GDM1 (cell line): ENCODE measurements around the gene MYCBPAP.
A peak's percentile ranks its signal among the peaks of the same experiment; 100 is the strongest.

Experiments
- DNase-seq: peaks from one replicate; lab custom pipeline; 2025; lab: John Stamatoyannopoulos, UW

MYCBPAP gene

DNA sequence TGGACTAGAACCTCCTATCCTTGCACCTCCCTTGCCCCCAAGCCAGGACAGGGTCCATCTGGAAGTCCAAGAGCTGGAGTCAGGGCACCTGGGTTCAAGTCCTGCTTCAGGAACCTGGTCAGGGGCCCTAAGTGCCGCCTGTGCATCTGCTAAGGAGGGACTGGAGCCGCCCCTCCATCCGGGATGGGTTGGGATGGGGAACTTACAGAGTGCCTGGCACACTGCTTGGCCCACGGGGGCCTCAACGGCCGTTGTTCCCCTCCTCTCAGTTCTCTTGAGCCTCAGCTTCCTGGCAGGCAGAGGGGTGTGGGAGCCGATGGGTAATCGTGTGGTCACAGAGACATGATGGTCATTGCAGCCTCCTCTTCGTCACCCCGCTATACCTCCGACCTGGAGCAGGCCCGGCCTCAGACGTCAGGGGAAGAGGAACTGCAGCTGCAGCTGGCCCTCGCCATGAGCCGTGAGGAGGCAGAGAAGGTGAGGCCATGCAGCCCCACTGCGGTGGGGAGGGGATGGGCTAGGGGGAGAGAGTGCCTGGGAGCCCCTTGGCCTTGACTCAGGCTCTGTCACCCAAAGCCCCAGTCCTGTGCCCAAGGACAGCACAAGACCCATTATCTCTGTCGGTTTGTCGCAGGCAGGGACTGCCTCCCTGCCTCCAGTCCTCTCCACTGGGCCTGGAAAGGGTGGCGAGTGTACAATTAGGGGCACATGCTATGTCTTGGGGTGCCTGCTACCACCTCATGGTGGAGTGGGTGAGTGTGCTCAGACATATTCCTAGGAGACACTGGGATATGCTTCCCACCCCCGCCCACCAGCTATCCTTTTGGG is 29.7 kb downstream of the MYCBPAP start:
- no peak for DNase-seq

DNA sequence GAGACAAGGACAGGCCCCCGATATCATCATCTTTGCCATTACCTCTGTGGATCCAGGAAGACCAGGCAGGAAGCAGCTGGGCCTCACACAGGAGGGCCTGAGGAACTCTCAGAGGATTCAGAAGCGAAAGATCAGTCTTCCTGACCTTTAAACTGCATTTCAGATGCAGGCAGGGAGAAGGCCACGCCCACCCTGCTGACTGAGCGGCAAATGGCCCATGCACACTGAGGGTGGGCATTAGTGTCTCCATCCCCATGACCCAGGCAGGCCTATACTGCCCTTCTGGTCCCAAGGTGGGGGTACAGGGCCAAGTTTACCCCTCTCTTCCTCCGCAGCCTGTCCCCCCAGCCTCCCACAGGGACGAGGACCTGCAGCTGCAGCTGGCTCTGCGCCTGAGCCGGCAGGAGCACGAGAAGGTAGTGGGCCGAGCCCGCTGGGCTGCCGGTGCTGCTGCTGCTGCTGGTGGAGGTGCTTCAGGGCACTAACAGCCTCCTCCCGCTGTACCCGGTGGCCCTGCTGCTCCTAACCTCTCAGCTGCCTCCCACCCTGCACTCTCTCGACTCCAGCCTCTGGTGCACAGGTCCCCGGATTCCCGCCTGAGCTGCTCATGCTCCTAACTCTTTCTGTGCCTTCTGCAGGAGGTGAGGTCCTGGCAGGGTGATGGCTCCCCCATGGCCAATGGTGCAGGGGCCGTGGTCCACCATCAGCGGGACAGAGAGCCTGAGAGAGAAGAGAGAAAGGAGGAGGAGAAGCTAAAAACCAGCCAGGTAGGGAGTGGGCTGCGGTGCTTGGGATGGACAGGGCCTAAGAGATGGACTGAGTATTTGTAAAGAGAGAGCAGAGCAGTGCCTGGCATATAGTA is 30.5 kb downstream of the MYCBPAP start:
- DNase-seq = no peak

DNA sequence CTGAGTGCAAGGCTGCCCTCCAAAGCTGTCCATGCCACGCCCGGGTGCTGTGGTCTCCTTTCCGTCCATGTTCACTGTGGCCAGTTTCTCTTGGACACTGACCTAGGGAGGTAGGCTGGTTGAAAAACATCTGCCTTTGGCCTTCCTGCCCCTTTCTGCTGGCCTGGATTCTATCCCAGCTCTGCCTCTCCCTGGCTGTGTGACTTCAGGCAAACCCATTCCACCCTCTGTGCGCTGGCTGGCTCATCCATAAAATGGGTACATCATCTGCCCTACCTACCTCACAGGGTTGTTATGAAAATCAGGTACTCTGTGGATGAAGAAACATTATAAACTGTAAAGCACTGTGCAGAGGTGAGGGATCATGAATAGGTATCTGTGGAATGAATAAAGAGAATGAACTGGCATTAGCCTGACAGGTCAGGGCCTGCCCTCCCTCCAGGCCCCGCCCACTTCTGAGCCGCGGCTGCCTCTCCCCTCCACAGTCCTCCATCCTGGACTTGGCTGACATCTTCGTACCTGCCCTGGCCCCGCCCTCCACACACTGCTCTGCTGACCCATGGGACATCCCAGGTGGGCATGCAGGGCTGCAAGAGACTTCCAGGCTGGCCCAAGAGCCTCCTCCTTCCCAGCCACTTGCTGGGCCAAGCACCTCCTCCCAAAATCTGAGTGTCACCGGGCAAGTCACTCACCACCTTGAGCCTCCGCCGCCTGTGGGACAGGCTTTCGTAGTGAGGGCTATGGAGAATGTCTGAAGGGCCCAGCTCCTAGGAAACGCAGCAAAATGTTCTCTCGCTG is 31.7 kb downstream of the MYCBPAP start:
- DNase-seq = no peak

DNA sequence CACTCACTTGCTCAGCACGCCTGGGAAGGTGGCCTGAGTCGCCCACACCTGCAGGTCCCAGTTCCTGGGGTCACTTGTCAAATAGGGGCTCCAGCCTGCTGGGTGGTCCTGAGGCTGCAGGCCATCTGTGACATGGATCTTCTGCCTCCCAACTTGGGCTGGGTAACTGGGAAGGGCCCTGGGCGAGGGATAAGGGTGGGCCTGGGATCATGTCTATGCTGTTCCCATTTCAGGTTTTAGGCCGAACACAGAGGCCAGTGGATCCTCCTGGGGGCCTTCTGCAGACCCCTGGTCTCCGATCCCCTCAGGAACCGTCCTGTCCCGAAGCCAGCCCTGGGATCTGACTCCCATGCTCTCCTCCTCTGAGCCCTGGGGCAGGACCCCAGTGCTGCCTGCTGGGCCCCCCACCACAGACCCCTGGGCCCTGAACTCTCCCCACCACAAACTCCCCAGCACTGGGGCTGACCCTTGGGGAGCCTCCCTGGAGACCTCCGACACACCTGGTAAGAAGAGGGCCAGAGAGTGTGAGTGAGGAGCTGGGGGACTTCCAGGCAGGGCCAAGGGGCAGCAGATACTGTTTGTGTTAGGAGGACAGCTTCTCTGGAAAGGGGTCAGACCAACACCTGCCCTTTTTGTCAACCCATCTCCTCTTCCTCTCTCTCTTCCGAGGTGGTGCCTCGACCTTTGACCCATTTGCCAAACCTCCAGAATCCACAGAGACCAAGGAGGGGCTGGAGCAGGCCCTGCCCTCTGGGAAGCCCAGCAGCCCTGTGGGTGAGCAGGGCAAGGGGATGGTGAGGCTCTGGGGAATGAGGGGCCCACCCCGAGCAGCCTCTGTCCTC is 32.5 kb downstream of the MYCBPAP start:
- no peak for DNase-seq

DNA sequence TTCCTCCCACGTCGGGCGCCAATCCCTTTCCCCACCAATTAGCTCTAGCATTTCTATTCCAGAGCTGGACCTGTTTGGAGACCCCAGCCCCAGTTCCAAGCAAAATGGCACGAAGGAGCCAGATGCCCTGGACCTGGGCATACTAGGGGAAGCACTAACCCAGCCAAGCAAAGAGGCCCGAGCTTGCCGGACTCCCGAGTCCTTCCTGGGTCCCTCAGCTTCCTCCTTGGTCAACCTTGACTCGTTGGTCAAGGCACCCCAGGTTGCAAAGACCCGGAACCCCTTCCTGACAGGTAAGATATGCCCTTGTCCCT is 33.1 kb downstream of the MYCBPAP start:
- DNase-seq = no peak

DNA sequence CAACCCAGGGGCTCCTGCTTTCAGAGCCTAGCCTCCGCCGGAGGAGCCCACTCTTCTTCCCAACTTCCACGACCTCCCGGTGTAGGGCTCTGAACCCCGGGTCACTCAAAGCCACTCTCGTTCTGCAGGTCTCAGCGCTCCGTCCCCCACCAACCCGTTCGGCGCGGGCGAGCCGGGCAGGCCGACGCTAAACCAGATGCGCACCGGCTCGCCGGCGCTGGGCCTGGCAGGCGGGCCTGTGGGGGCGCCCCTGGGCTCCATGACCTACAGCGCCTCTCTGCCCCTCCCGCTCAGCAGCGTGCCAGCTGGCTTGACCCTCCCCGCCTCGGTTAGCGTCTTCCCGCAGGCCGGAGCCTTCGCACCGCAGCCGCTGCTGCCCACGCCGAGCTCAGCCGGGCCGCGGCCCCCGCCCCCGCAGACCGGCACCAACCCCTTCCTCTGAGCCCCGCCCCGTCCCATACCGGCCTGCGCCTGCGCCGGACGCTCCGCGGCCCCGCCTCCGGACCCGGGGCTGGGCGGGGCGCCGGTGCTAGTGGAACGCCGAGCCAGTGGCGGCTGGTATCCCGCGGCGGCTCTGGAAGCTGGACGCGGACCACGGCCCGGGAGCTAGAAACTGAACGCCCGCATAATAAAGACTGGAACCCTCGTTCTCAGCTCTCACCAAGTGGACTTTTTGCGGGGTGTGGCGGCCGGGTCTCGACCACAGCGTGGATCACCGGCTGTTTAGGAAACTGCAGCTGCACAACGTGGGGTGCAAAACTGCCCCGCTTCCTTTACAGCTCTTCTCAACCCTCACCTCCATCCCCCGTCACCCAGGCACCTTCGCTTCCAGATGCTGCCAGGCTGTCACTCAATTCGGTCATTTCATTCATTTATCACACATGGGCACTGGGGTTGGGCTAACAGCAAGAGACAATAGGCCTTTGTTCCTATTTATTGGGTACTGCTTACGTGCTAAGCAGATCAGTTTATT is 33.8 kb downstream of the MYCBPAP start:
- DNase-seq = peak; percentile 71

DNA sequence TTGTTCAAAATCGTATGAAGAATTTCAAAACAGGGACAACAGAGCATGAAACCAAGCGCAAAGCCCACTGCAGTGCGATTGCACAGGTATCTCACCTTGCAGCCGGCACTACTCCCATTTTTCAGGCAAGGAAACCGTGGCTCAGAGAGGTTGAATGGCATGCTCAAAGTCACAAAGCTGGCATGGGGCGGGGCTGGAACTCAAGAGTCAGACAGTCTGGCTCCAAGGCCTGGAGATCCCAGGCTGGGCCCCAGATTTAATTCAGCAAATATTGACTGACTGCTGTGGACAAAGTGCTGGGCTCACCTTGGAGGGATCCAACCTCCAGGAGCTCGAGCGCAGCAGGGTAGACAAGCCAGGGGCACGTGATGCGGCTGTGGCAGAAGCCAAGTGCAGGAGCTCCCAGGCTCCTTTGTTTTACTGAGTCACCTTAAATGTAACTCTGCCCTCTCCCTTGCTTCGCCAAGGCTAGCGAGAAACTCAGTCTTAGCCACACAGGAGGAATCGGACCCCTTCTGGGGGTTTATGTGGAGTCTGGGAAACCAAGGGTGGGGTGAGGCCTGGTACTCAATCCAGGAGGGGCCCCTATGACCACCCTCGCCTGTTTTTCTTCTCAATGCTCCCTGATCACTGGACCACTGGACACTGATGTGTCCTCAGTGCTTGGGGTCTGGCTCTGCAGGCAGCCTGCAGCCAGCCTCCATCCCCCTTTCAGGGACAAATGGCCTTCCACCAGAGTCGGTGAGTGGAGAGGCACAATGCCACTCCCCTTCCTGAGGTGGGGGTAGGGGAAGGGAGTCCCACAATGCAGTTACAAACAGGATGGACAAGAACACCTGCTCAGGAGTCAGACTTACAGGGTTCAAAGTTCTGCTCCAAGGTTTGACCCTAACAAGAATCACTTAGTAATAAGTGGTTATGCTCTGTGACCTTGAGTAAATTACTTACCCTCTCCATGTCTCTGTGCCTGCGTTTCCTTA is 34.8 kb downstream of the MYCBPAP start:
- DNase-seq = no peak

DNA sequence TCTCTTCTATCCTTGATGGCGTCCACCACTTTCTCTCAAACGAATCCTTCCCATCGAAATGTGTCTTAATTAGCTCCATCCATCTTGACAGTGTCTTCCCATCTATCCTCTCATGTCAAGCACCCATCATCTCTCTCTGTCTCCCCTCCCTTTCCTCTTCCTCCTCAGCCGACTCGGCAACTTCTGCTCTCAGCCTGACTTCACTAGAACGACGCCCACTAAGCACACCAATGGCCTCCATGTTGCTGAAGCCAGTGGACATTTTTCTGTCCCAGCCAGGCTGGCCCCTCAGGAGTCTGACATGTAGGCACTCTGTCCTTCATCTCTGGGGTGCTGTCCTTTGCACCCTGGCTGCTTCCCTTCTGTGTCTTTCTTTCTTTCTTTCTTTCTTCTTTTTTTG is 36.3 kb downstream of the MYCBPAP start:
- no peak for DNase-seq

DNA sequence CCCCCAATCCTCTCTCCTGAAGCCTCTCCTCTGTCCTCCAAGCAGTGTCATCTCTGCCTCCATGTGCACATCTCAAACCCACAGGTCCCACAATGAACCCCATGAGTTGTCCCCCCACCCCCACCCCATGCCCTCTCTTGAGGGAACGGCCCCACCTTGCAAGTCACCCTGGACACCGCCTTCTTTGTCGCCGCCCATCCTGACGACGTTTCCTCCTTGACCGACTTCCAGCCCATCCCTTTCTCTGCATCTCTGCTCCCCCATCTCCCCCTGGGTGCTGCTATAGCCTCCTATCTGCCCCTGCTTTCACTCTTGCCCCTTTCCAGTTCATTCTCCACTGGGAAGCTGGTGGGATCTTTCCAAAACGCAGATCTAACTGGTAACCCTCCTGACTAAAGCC is 37.1 kb downstream of the MYCBPAP start:
- no peak for DNase-seq

DNA sequence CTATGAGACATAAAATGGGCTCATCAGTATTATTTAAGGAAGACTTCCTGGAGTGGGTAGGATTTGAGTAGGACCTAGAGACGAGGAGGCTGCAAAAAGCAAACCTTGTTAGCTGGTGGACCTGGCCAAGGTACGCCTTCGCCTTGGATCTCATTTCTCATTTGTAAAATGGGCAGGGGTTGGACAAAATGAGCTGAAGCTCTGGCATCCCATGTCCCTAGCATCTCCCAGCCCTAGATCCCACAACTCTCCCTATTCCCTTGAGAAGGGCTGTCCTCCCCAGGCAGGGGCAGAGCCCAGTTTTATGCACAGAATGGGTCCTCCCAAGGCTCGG is 38.4 kb downstream of the MYCBPAP start:
- no peak for DNase-seq

DNA sequence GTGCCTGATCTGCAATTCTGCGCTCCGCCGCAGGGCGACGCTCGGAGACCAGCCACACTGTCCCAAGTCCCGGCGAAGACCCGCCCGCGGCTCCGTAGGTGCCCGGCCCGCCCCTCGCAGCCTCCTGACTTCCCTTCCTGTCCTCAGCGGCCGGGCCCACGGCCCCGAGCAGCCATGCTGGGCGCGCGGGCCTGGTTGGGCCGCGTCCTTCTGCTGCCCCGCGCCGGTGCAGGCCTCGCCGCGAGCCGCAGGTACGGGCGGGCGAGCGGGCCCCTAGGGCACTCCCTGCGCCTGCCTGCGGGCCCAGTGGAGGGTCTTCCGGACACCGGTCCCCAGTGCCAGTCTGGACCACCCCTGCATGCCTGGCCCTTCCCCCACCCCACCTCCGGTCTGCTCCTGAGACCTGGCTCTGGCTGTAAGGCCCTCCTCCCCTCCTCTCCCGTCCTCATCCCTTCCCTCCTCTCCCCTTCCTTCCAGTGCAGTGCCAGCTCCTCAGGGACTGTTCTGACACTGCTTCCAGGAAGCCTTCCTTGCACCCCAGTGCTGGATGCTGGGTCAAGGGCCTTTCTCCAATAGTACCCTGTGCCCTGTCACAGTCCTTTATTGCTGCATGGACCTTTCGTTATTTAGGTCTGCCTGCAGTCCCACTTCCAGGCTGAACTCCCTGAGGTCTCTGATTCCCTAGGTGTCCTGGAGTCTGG is 38.9 kb downstream of the MYCBPAP start, which contains the start of gene SPATA20:
SPATA20 (plus strand) TSS at position 140 of the 701 bp plus-strand sequence; CDS start at position 175, 35 bp downstream.
- DNase-seq = peak; percentile 86

DNA sequence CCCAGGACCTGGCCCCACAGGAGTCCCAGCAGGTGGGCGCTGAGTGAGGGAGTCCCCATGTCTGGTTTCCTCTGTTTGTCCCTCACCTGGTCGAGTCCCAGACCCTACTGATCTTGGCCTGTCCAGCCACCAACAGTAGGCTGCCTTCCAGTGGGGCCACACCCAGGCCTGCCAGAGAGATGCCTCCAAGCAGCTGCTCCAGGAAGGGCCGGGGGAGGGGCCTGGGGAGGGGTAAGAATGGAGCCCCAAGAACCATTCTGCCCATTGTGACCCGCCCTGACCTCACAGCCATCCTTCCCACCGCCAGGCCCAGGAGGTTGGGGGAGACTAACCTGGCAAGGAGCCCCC is 39.5 kb downstream of the MYCBPAP start:
- DNase-seq = no peak

DNA sequence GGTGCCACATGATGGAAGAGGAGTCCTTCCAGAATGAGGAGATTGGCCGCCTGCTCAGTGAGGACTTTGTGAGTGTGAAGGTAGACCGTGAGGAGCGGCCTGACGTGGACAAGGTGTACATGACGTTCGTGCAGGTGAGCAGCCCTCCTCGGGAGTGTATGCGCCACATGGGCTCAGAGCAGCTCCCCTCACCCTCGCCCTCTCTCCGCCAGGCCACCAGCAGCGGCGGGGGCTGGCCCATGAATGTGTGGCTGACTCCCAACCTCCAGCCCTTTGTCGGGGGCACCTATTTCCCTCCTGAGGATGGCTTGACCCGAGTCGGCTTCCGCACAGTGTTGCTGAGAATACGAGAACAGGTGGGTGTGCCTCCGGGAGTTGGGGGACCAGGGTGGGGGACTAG is 40.6 kb downstream of the MYCBPAP start:
- no peak for DNase-seq

DNA sequence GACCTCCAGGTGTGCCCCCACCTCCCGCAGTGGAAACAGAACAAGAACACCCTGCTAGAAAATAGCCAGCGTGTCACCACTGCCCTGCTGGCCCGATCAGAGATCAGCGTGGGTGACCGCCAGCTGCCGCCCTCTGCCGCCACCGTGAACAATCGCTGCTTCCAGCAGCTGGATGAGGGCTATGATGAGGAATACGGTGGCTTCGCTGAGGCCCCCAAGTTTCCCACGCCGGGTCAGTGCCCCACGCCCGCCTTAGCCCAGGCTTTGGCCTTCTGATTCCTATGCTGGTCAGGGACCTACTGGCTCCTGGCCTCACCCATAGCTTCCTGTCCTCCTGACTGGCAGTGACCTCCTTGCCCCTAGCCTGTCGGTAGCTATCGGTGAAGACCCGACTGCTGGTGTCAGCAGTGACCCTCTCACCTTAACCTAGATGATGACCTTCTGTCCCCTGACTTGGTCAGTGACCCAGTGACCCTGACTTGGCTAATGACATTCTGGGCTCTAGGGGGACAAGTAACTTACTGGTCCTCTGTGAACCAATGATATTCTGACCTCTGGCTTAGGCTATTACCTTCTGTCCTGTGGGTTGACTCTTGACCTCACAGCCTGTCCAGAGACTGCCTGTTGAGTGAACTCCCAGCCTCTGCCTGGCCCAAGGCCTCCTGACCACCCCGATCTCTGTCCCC is 41.2 kb downstream of the MYCBPAP start:
- no peak for DNase-seq

DNA sequence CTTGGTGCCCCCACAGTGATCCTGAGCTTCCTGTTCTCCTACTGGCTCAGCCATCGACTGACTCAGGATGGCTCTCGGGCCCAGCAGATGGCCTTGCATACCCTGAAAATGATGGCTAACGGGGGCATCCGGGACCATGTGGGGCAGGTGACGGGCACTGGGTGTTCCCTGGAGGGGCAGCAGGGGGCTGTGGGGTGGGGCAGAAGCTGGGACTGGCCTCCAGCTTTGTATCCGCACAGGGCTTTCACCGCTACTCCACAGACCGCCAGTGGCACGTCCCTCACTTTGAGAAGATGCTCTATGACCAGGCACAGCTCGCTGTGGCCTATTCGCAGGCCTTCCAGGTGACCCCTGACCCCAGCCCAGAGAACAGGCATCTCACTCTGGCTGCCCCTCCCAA is 41.7 kb downstream of the MYCBPAP start:
- no peak for DNase-seq

DNA sequence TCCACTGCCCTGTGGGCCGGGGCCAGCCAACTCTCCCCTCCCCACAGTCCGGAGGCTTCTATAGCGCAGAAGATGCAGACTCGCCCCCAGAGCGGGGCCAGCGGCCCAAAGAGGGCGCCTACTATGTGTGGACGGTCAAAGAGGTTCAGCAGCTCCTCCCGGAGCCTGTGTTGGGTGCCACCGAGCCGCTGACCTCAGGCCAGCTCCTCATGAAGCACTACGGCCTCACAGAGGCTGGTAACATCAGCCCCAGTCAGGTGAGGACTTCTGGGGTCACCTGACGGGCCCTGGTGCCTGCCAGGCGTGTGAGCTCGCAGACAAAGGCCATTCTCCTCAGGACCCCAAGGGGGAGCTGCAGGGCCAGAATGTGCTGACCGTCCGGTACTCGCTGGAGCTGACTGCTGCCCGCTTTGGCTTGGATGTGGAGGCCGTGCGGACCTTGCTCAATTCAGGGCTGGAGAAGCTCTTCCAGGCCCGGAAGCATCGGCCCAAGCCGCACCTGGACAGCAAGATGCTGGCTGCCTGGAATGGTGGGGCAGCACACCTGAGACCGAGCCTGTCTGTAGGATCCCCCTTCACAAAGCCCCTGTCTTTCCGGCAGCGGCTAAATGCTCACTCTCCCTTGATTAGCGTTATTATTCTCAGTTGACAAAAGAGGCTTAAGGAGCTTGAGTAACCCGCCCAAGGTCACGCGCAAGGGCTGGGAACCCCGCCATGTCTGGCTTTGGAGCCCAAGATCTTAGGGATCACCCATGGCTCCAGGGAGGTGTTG is 42.6 kb downstream of the MYCBPAP start:
- DNase-seq = peak; percentile 22

DNA sequence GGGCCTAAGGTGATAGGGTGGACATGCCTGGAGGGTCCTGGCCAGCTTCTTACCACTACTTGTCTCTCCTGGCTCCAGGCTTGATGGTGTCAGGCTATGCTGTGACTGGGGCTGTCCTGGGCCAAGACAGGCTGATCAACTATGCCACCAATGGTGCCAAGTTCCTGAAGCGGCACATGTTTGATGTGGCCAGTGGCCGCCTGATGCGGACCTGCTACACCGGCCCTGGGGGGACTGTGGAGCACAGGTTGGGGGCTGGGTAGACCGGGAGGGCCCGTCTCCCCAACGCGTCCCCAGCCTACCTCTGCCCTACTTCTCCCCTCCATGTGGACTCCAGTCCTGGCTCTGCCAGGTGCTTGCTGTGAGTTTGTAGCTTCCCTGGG is 43.2 kb downstream of the MYCBPAP start:
- DNase-seq = no peak
